ENCODE data around the gene ERGIC1.
A peak's percentile ranks its signal among the peaks of the same experiment; 100 is the strongest.
"Not testable (repeated sequence)": the region's sequence is repeated elsewhere in the genome, so short reads cannot be mapped to it uniquely, and the experiment has no call there.

The ERGIC1 gene

GRCh38 chr5:172833686-172834414 is at the start of gene ERGIC1:
Gene ERGIC1 (plus strand): TSS chr5:172834251. CDS start chr5:172834414, 163 bp downstream.
- no peak for DNase-seq (ENCODE audit: extremely low read depth, low read depth)
- peak within 1 kb of the TSS; percentile 83 for H3K4me3 ChIP-seq (replicated peaks; ENCODE audit: low read depth, low read length)
- TF ChIP-seq CTCF (IDR thresholded peaks at IDR 0.05; ENCODE audit: low read depth, low read length, missing control alignments), result no peak

GRCh38 chr5:172785429-172786088 is 48.5 kb upstream of the ERGIC1 start:
- no peak for TF ChIP-seq CTCF (IDR thresholded peaks at IDR 0.05; ENCODE audit: low read depth, low read length, missing control alignments)
- no peak for DNase-seq (ENCODE audit: extremely low read depth, low read depth)
- H3K4me3 ChIP-seq (replicated peaks; ENCODE audit: low read depth, low read length), result no peak overlapping the region

GRCh38 chr5:172786736-172787462 is 47.2 kb upstream of the ERGIC1 start:
- no peak overlapping the region for H3K4me3 ChIP-seq (replicated peaks; ENCODE audit: low read depth, low read length)
- TF ChIP-seq CTCF (IDR thresholded peaks at IDR 0.05; ENCODE audit: low read depth, low read length, missing control alignments), result no peak
- DNase-seq (ENCODE audit: extremely low read depth, low read depth), result no peak

GRCh38 chr5:172787538-172787937 is 46.5 kb upstream of the ERGIC1 start:
- H3K4me3 ChIP-seq (replicated peaks; ENCODE audit: low read depth, low read length); DNase-seq (ENCODE audit: extremely low read depth, low read depth): not testable (repeated sequence)

GRCh38 chr5:172788771-172789686 is 45.0 kb upstream of the ERGIC1 start:
- H3K4me3 ChIP-seq (replicated peaks; ENCODE audit: low read depth, low read length), result no peak overlapping the region
- TF ChIP-seq CTCF (IDR thresholded peaks at IDR 0.05; ENCODE audit: low read depth, low read length, missing control alignments), result no peak
- DNase-seq (ENCODE audit: extremely low read depth, low read depth), result no peak

- DNase-seq (ENCODE audit: extremely low read depth, low read depth), result no peak
- TF ChIP-seq CTCF (IDR thresholded peaks at IDR 0.05; ENCODE audit: low read depth, low read length, missing control alignments), result no peak
- H3K4me3 ChIP-seq (replicated peaks; ENCODE audit: low read depth, low read length), result no peak overlapping the region
Measured at GRCh38 chr5:172789687-172790495, 44.2 kb upstream of the ERGIC1 start.
